GM18526 (cell line): Measurements from ENCODE around the gene COL25A1.

Experiments used
- POLR2A ChIP-seq: IDR thresholded peaks from 3 replicates; pipeline ENCODE4 v1.6.1; 2011; ENCODE audit not compliant: insufficient read length; ENCODE audit errors: extremely low read depth

Gene COL25A1

GRCh38 chr4:108963910-108964309, 338.5 kb downstream of the COL25A1 start:
- TF ChIP-seq POLR2A, result no peak

GRCh38 chr4:108959491-108959890, 343.0 kb downstream of the COL25A1 start:
- no peak for TF ChIP-seq POLR2A

- TF ChIP-seq POLR2A, result no peak
Observed at GRCh38 chr4:108954880-108955279, 347.6 kb downstream of the COL25A1 start.

- no peak for TF ChIP-seq POLR2A
Observed at GRCh38 chr4:108953941-108954340, 348.5 kb downstream of the COL25A1 start.

GRCh38 chr4:108950158-108950915, 352.1 kb downstream of the COL25A1 start:
- no peak for TF ChIP-seq POLR2A

- TF ChIP-seq POLR2A, result no peak
Observed at GRCh38 chr4:108947526-108947925, 354.9 kb downstream of the COL25A1 start.

DNA sequence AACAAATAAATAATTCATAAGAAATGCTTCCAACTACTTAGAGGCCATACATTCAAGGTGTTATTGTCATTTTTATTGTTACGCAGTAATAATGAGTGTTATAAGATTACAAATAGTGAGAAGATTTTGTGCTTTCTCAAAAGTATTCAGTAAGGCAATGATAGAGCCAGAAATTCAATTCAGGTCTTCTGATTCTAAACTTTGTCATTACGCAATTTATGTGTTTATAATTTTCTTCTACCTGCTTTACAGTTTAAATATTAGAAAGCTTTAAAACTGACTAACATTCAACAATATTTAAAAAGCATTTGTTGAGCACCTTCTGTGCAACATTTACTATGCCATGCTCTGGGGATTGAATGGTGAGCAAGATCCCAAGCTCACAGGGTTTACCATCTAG, 356.2 kb downstream of the COL25A1 start:
- TF ChIP-seq POLR2A, result no peak

- TF ChIP-seq POLR2A, result no peak
Observed at GRCh38 chr4:108943976-108944591, 358.4 kb downstream of the COL25A1 start.

DNA sequence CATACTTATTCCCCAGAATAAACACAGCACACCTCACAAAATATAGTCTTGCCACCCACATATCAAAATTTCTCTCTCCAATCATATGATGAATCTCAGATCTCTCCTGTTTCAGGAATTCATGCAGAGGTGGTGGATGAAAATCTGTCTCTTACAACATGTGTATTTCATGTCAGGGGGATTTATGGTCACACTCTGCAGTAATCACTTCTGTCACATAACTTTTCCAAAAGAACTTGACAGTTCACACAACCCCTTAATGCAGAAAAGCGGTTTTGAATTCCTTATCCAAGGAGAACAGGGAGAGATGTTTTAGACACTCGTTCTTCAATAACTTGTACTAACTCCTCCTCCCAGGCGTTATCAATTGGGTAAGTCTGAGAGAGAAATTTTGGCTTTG, 359.1 kb downstream of the COL25A1 start:
- TF ChIP-seq POLR2A, result no peak

GRCh38 chr4:108941904-108942430, 360.5 kb downstream of the COL25A1 start:
- TF ChIP-seq POLR2A, result no peak

DNA sequence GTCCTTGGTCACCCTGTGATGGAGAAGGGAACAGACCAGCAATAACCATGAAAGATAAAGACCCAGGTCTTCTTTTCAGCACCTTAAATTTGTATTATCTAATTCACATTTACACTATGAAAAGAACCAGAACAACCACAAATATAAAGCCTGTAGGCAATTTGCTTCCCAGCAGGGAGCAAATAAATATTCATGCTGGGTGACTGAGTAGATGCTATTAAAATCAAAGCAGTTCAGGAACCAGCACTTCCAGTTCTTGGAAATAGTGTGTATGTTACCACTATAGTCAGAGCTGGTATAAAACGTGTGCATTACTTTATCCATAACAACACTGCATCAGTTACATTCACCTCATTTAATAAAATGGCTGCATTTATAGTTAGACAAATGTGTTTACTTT, 361.8 kb downstream of the COL25A1 start:
- TF ChIP-seq POLR2A, result no peak

- TF ChIP-seq POLR2A, result no peak
Observed at GRCh38 chr4:108940149-108940548, 362.3 kb downstream of the COL25A1 start.

DNA sequence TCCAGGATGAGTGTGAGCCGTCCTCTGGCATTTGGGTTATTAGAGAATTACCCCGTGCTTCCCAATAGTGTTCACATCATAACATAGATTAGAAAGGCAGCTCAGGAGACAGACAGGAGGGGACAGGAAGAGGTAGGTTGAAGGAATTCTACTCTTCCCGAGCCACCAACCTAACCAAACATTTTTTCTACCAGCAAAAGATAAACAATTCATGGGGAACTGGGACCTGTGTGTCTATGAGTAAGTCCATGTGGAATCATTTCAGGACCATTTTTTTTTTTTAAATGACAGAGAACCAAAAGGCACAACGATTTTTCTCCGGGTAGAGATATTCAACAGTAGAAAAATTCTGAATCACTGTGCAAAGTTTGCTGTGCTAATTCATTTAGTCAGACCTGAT, 365.4 kb downstream of the COL25A1 start:
- no peak for TF ChIP-seq POLR2A

DNA sequence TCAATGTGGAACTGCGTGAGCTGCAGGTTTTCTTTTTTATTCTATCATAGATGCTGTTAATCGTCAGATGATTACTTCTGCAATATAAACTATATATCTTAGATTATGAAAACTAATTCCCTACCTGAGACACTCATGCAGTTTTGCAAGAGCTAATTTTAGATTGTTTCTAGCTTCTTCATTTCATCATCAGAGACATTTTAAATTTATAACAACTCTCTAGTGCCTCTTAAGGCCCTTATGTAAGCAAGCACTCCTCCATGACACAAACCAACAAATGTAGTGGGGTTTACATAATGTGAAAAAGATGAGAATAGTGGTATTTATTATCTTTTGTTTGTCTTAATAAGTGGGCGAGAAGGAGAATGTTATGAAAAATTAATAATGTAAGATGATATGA, 369.4 kb downstream of the COL25A1 start:
- no peak for TF ChIP-seq POLR2A

DNA sequence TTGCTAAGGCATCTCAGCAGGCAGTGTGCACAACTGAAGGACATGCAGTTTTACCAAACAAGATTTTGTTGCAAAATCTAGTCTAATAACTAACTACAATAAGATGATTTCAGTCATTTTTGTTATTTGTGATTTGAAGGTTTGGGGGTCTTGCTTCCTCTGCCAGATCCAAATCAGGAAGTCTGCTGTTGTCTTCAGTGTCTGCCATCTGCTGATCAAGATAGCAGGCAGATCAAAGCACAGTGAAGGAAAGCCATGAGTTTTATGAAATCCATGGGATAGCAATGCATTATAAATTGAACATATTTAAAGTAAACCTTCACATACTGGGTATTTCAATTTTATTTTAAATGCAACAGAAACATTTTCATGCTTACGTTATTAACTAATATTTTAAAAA, 370.5 kb downstream of the COL25A1 start:
- TF ChIP-seq POLR2A, result no peak

DNA sequence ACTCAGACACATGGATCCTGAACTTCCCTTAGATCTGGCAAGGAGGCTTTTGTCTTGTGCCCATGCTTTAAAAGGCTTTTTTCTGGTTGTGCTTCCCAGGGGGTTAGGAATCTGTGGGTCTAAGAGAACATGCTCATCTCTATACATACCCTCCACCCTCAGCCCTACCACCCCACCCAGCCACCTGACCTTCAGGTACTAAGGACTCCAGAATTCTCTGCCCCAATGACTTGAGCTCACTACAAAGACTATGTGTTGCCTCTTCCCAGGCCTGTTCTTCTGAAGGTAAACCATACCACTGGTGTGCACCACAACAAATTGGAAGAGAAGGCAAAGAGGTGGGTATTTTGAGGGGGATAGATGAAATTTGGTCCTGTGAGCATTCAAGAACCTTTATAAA, 372.3 kb downstream of the COL25A1 start:
- no peak for TF ChIP-seq POLR2A
